Transverse colon (tissue), 4 donors: ENCODE results near the gene TRIB2.

Experiments used
- CTCF ChIP-seq, 5 experiments: fragments of 200-600 bp in 3 of 5; fragments of 450-650 bp in 2 of 5; sonication (generic) in 3 of 5; IDR thresholded peaks; 1 replicate in 2 of 5; 2 replicates in 3 of 5; pipeline ENCODE4 v1.5.1; 2016 to 2017; ENCODE audit warnings: antibody characterized with exemption in 5 of 5, inconsistent platforms in 3 of 5, mild to moderate bottlenecking in 2 of 5, moderate library complexity in 1 of 5
- EP300 ChIP-seq: sonication (generic); formaldehyde crosslinking; IDR thresholded peaks from one replicate; pipeline ENCODE4 v1.6.1; 2017; ENCODE audit warnings: antibody characterized with exemption, low read depth
- POLR2A ChIP-seq: fragments of 450-650 bp; IDR thresholded peaks from one replicate; pipeline ENCODE4 v1.6.1; 2016; ENCODE audit warnings: antibody characterized with exemption, mild to moderate bottlenecking, moderate library complexity
- POLR2AphosphoS5 ChIP-seq, 3 donors: sonication (generic); formaldehyde crosslinking; IDR thresholded peaks; one replicate each; pipeline ENCODE4 v1.6.1; 2016; ENCODE audit warnings: antibody characterized with exemption in 3 of 3

- TF ChIP-seq CTCF (IDR thresholded peaks at IDR 0.05) (no peak), EP300 (no peak), POLR2A (no peak), POLR2AphosphoS5 (IDR thresholded peaks at IDR 0.05) (peak in 1 of 3 donors; percentile 4)
Observed at GRCh38 chr2:12714391-12715221, 2.1 kb upstream of the TRIB2 start.
